CD8-positive, alpha-beta memory T cell (primary cell): ENCODE results near the gene ZNF385B. TPM values are rescaled to one million over a fixed set of nuclear protein-coding genes. Genes with fewer than 3 reads are reported as not detected.
"Not testable (repeated sequence)": the region's sequence is repeated elsewhere in the genome, so short reads cannot be mapped to it uniquely, and the experiment has no call there.

Experiments
- CTCF ChIA-PET: fragments of 350-600 bp; sonication (Branson Sonifier 250); formaldehyde crosslinking; loops from one replicate; lab custom pipeline; 2021; ENCODE audit warnings: antibody characterized with exemption; lab: Charles Lee
- POLR2A ChIA-PET: fragments of 350-600 bp; sonication (Branson Sonifier 250); formaldehyde crosslinking; loops from one replicate; lab custom pipeline; 2021; ENCODE audit warnings: antibody characterized with exemption; lab: Charles Lee
- DNase-seq, 5 donors: peaks; one replicate each; pipeline versions ENCODE4 v3.0.0 to v3.0.0-alpha.2; 2020 to 2022; ENCODE audit warnings: mixed read lengths in 1 of 5
- H3K27ac ChIP-seq: one replicate; pipeline ENCODE4 v1.7.0; 2013; ENCODE audit warnings: low read depth, mild to moderate bottlenecking, low read length, moderate library complexity
- H3K27me3 ChIP-seq: 2 replicates; pipeline ENCODE4 v1.7.0; 2013; ENCODE audit warnings: low read length, mild to moderate bottlenecking; ENCODE audit not compliant: insufficient read depth, poor library complexity, severe bottlenecking
- H3K36me3 ChIP-seq: 2 replicates; pipeline ENCODE4 v1.7.0; 2013; ENCODE audit warnings: mild to moderate bottlenecking, low read length, moderate library complexity; ENCODE audit not compliant: insufficient read depth
- H3K4me1 ChIP-seq: 2 replicates; pipeline ENCODE4 v1.7.0; 2013; ENCODE audit warnings: mild to moderate bottlenecking, low read length, moderate library complexity; ENCODE audit not compliant: insufficient read depth
- H3K4me3 ChIP-seq: 2 replicates; pipeline ENCODE4 v1.7.0; 2013; ENCODE audit warnings: mild to moderate bottlenecking, low read length
- H3K9me3 ChIP-seq: 2 replicates; pipeline ENCODE4 v1.7.0; 2013; ENCODE audit warnings: mild to moderate bottlenecking, low read length
- H3K27ac Mint-ChIP-seq, 8 donors: one replicate each; pipeline ENCODE4 v1.8.0; 2020 to 2021; ENCODE audit warnings: mixed read lengths in 8 of 8, mild to moderate bottlenecking in 6 of 8, inconsistent platforms in 3 of 8, moderate library complexity in 3 of 8
- H3K27me3 Mint-ChIP-seq, 2 donors: one replicate each; pipeline ENCODE4 v1.8.0; 2020 to 2021; ENCODE audit warnings: mixed read lengths in 2 of 2, mild to moderate bottlenecking in 1 of 2, moderate library complexity in 1 of 2
- H3K36me3 Mint-ChIP-seq, 3 donors: one replicate each; pipeline ENCODE4 v1.8.0; 2020 to 2021; ENCODE audit warnings: mixed read lengths in 3 of 3, inconsistent platforms in 1 of 3, mild to moderate bottlenecking in 1 of 3
- H3K4me1 Mint-ChIP-seq, 3 donors: one replicate each; pipeline ENCODE4 v1.8.0; 2020 to 2021; ENCODE audit warnings: mixed read lengths in 3 of 3, inconsistent platforms in 1 of 3, mild to moderate bottlenecking in 1 of 3
- H3K4me3 Mint-ChIP-seq, 7 donors: one replicate each; pipeline ENCODE4 v1.8.0; 2020 to 2021; ENCODE audit warnings: mixed read lengths in 7 of 7, mild to moderate bottlenecking in 6 of 7, moderate library complexity in 4 of 7, inconsistent platforms in 2 of 7
- H3K9me3 Mint-ChIP-seq, 5 donors: one replicate each; pipeline ENCODE4 v1.8.0; 2020 to 2022; ENCODE audit warnings: mixed read lengths in 5 of 5, mild to moderate bottlenecking in 3 of 5, moderate library complexity in 2 of 5, inconsistent platforms in 1 of 5
- polyA plus RNA-seq: library from polyadenylated mRNA; unstranded; fragments of 300-500 nt; fragmentation: Illumina TruSeq; gene quantifications from one replicate; pipeline ENCODE4 v1.2.3, GENCODE V29; 2021
- total RNA-seq, 2 experiments: library from RNA; stranded (reverse); gene quantifications; one replicate each; pipeline ENCODE4 v1.2.3, GENCODE V29; 2021

Gene ZNF385B
- total and polyA plus RNA-seq, 3 experiments from 2014 or later = not detected

GRCh38 chr2:179790235-179791217, 70.9 kb downstream of the ZNF385B start:
- no peaks in the 10 kb centered on the region for H3K4me1 Mint-ChIP-seq
- Histone ChIP-seq H3K27me3 (no peaks in the 10 kb centered on the region), H3K27ac (no peak overlapping the region), H3K4me3 (no peak overlapping the region), H3K36me3 (no peaks in the 10 kb centered on the region), H3K4me1 (no peaks in the 10 kb centered on the region), H3K9me3 (no peaks in the 10 kb centered on the region)
- H3K27ac Mint-ChIP-seq = no peak overlapping the region
- H3K27me3 Mint-ChIP-seq = no peaks in the 10 kb centered on the region
- no peak overlapping the region for H3K4me3 Mint-ChIP-seq
- H3K36me3 Mint-ChIP-seq = no peaks in the 10 kb centered on the region
- POLR2A ChIA-PET = no interaction called here
- no peaks in the 10 kb centered on the region for H3K9me3 Mint-ChIP-seq
- no peak for DNase-seq
- CTCF ChIA-PET = no interaction called here

- Histone ChIP-seq H3K27me3 (no peaks in the 10 kb centered on the region), H3K36me3 (no peaks in the 10 kb centered on the region), H3K27ac (no peak overlapping the region), H3K4me3 (no peak overlapping the region), H3K9me3 (no peaks in the 10 kb centered on the region), H3K4me1 (no peaks in the 10 kb centered on the region)
- Mint-ChIP-seq H3K36me3 (no peaks in the 10 kb centered on the region), H3K27me3 (no peaks in the 10 kb centered on the region), H3K9me3 (no peaks in the 10 kb centered on the region), H3K27ac (no peak overlapping the region), H3K4me1 (no peaks in the 10 kb centered on the region), H3K4me3 (no peak overlapping the region)
- ChIA-PET CTCF (no interaction called here), POLR2A (no interaction called here)
- DNase-seq = no peak
Observed at GRCh38 chr2:179788104-179788503, 73.3 kb downstream of the ZNF385B start.

DNA sequence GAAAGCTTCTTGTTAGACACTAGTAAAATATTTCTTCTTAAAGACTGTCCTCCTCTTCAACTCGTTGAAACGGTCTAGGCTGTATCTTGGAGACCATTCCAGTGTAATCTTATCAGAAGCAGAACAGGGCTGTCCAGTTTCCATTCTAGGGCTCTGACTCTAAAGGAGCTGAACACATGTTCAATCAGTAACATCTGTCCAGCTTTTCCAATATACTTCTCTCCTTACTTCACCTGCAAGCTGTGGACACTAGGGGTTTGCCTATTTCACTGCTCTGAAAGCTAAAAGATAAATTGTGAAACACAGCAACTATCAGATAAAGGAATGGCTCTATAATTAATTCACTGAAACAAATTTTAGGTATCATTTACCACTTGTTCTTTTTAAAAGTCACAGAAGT, 73.8 kb downstream of the ZNF385B start:
- Mint-ChIP-seq H3K4me1 (no peaks in the 10 kb centered on the region), H3K27ac (no peak overlapping the region), H3K9me3 (no peaks in the 10 kb centered on the region), H3K36me3 (no peaks in the 10 kb centered on the region), H3K27me3 (no peaks in the 10 kb centered on the region), H3K4me3 (no peak overlapping the region)
- Histone ChIP-seq H3K36me3 (no peaks in the 10 kb centered on the region), H3K4me3 (no peak overlapping the region), H3K4me1 (no peaks in the 10 kb centered on the region), H3K27me3 (no peaks in the 10 kb centered on the region), H3K27ac (no peak overlapping the region), H3K9me3 (no peaks in the 10 kb centered on the region)
- no peak for DNase-seq
- ChIA-PET POLR2A (no interaction called here), CTCF (no interaction called here)

DNA sequence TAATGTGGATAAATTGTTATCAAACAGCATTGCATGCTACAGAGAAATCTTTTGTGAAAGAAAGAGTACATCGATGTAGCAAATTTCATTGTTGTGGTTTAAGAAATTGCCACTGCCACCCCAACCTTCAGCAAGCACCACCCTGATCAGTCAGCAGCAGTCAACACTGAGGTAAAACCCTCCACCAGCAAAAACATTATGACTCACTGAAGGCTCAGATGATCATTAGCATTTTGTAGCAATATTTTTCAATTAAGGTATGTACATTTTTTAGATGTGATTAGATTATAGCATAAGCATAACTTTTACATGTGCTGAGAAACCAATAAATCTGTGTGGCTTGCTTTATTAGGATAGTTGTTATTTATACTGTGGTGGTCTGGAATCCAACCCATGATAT, 75.5 kb downstream of the ZNF385B start:
- H3K36me3 ChIP-seq = no peaks in the 10 kb centered on the region
- H3K36me3 Mint-ChIP-seq = no peaks in the 10 kb centered on the region
- H3K4me3 Mint-ChIP-seq = no peak overlapping the region
- H3K27me3 Mint-ChIP-seq = no peaks in the 10 kb centered on the region
- ChIA-PET CTCF (no interaction called here), POLR2A (no interaction called here)
- DNase-seq = no peak
- no peak overlapping the region for H3K27ac Mint-ChIP-seq
- H3K27ac ChIP-seq = no peak overlapping the region
- no peaks in the 10 kb centered on the region for H3K27me3 ChIP-seq
- no peaks in the 10 kb centered on the region for H3K9me3 Mint-ChIP-seq
- no peak overlapping the region for H3K4me3 ChIP-seq
- no peaks in the 10 kb centered on the region for H3K4me1 ChIP-seq
- H3K4me1 Mint-ChIP-seq = no peaks in the 10 kb centered on the region
- H3K9me3 ChIP-seq = no peaks in the 10 kb centered on the region

DNA sequence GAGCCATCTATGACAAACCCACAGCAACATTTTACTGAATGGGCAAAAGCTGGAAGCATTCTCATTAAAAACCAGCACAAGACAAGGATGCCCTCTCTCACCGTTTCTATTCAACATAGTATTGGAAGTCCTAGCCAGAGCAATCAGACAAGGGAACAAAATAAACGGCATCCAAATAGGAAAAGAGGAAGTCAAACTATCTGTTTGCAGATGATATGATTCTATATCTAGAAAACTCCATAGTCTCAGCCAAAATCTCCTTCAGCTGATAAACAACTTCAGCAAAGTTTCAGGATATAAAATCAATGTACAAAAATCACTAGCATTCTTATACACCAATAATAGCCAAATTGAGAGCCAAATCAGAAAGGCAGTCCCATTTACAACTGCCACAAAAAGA, 79.1 kb downstream of the ZNF385B start:
- CTCF ChIA-PET, H3K27me3 ChIP-seq, H3K9me3 Mint-ChIP-seq, DNase-seq, H3K36me3 ChIP-seq, H3K27me3 Mint-ChIP-seq, POLR2A ChIA-PET, H3K27ac ChIP-seq, H3K27ac Mint-ChIP-seq, H3K4me1 ChIP-seq, H3K4me1 Mint-ChIP-seq, H3K4me3 Mint-ChIP-seq, H3K4me3 ChIP-seq, H3K36me3 Mint-ChIP-seq, H3K9me3 ChIP-seq: not testable (repeated sequence)

- no peaks in the 10 kb centered on the region for H3K4me1 Mint-ChIP-seq
- H3K4me3 Mint-ChIP-seq = no peak overlapping the region
- no peak overlapping the region for H3K27ac Mint-ChIP-seq
- no peak for DNase-seq
- CTCF ChIA-PET = no interaction called here
- H3K27me3 Mint-ChIP-seq = peaks cover 7 to 10% of the 10 kb centered on the region in 2 donors
- peaks cover 0 to 9% (median 1%) of the 10 kb centered on the region in 5 donors for H3K9me3 Mint-ChIP-seq
- H3K36me3 ChIP-seq = no peaks in the 10 kb centered on the region
- H3K36me3 Mint-ChIP-seq = no peaks in the 10 kb centered on the region
- H3K27ac ChIP-seq = no peak overlapping the region
- H3K27me3 ChIP-seq = no peaks in the 10 kb centered on the region
- H3K4me1 ChIP-seq = no peaks in the 10 kb centered on the region
- no peak overlapping the region for H3K4me3 ChIP-seq
- POLR2A ChIA-PET = no interaction called here
- H3K9me3 ChIP-seq = no peaks in the 10 kb centered on the region
Observed at GRCh38 chr2:179773986-179774385, 87.4 kb downstream of the ZNF385B start.

DNA sequence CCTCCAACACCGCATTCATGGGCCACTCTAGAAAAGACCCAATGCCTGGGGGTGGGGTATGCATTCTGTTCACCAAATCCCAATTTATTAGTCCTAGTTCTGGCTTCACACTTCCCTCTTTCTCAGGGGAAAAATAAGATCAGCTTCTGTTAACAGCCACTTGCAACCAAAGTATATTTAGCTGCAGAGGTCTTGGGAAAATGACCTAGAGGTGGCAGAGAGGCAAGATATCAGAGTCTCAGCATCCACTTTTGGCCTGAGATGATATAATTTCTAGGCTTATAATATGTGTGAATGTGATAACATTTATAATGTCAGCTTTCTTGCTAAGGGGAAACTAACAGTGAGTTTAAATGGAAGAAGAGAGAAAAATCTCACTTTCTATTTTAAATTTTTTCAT, 89.1 kb downstream of the ZNF385B start:
- H3K4me1 Mint-ChIP-seq = no peaks in the 10 kb centered on the region
- no peak overlapping the region for H3K4me3 Mint-ChIP-seq
- CTCF ChIA-PET = no interaction called here
- H3K27ac Mint-ChIP-seq = no peak overlapping the region
- Histone ChIP-seq H3K4me3 (no peak overlapping the region), H3K36me3 (no peaks in the 10 kb centered on the region), H3K4me1 (no peaks in the 10 kb centered on the region), H3K27ac (no peak overlapping the region), H3K9me3 (no peaks in the 10 kb centered on the region), H3K27me3 (no peaks in the 10 kb centered on the region)
- POLR2A ChIA-PET = no interaction called here
- peaks cover 0 to 10% (median 1%) of the 10 kb centered on the region in 5 donors for H3K9me3 Mint-ChIP-seq
- H3K36me3 Mint-ChIP-seq = no peaks in the 10 kb centered on the region
- DNase-seq = no peak
- H3K27me3 Mint-ChIP-seq = peaks cover 7 to 10% of the 10 kb centered on the region in 2 donors

- Histone ChIP-seq H3K9me3 (no peaks in the 10 kb centered on the region), H3K27ac (no peak overlapping the region), H3K4me1 (no peaks in the 10 kb centered on the region), H3K4me3 (no peak overlapping the region), H3K36me3 (no peaks in the 10 kb centered on the region), H3K27me3 (no peaks in the 10 kb centered on the region)
- CTCF ChIA-PET = no interaction called here
- H3K27ac Mint-ChIP-seq = no peak overlapping the region
- no peak overlapping the region for H3K4me3 Mint-ChIP-seq
- H3K27me3 Mint-ChIP-seq = peaks cover 7 to 11% of the 10 kb centered on the region in 2 donors
- H3K36me3 Mint-ChIP-seq = no peaks in the 10 kb centered on the region
- no peaks in the 10 kb centered on the region for H3K4me1 Mint-ChIP-seq
- no peak for DNase-seq
- H3K9me3 Mint-ChIP-seq = peaks cover 0 to 10% (median 1%) of the 10 kb centered on the region in 5 donors
- POLR2A ChIA-PET = no interaction called here
Observed at GRCh38 chr2:179771791-179772190, 89.6 kb downstream of the ZNF385B start.
